ENCODE measurements around the gene PLAGL1. TPM values are rescaled to one million over a fixed set of nuclear protein-coding genes. Genes with fewer than 3 reads are reported as not detected.

The PLAGL1 gene
- total and polyA plus RNA-seq, 2 of the 13 experiments (the other 11 are each of a cell fraction or from before 2014, with no cell fraction given), result 0.60 to 2.3 TPM

- H3K27ac ChIP-seq (ENCODE audit: extremely low read length, insufficient read depth, low read length), result no peak overlapping the region
- H3K9ac ChIP-seq (ENCODE audit: insufficient read depth, low read depth, low read length), result no peak overlapping the region
- H3K4me1 ChIP-seq (ENCODE audit: insufficient read depth, low read length), result peaks cover 14% of the 10 kb centered on the region
- H4K20me1 ChIP-seq (ENCODE audit: insufficient read depth, low read length), result no peaks in the 10 kb centered on the region
- no peak for FAIRE-seq
- no peaks in the 10 kb centered on the region for H3K79me2 ChIP-seq (ENCODE audit: insufficient read depth, low read length)
- ChIA-PET CTCF (ENCODE audit: low intra/inter-chr PET ratio, low total read pairs) (no interaction called here), POLR2A (no interaction called here)
- no peak overlapping the region for H3K4me3 ChIP-seq (replicated peaks in 1 of 3; ENCODE audit: insufficient read depth in 1 of 3, low read depth in 2 of 3, low read length in 3 of 3)
- in situ Hi-C loops (cut with HindIII; ENCODE audit: extremely low pct_ligation_motif_present, low pct_unique_long_range_greater_than_20kb) (no loop called here), intact Hi-C loops (cut with micrococcal nuclease; ENCODE audit: unreplicated experiment) (no loop called here)
- H3K27me3 ChIP-seq (ENCODE audit: control insufficient read depth in 1 of 2, insufficient read depth in 2 of 2, low read length in 2 of 2), result peaks cover 0 to 14% of the 10 kb centered on the region in 2 experiments; a peak in 3 of 5 replicates
- no peak for DNase-seq (ENCODE audit: low spot score)
- H3K9me3 ChIP-seq (ENCODE audit: low read length), result no peaks in the 10 kb centered on the region
- TF ChIP-seq TAF15 (IDR thresholded peaks at IDR 0.05; ENCODE audit: low read depth, low read length, poor library complexity, severe bottlenecking), result no peak
- TF ChIP-seq FUBP1 (CRISPR knock-in tag; IDR thresholded peaks at IDR 0.05; ENCODE audit: borderline replicate concordance), result no peak
- no peak for TF ChIP-seq ZNF124 (CRISPR knock-in tag; IDR thresholded peaks at IDR 0.05)
- TF ChIP-seq SRSF9 (IDR thresholded peaks at IDR 0.05; ENCODE audit: borderline replicate concordance, insufficient read depth, low read depth, low read length, poor library complexity, severe bottlenecking), result no peak
- TF ChIP-seq ZNF230 (CRISPR knock-in tag; IDR thresholded peaks at IDR 0.05), result no peak
- TF ChIP-seq SRY (CRISPR knock-in tag; IDR thresholded peaks at IDR 0.05), result no peak
- TF ChIP-seq SP1 (IDR thresholded peaks at IDR 0.05), result no peak
- TF ChIP-seq SP1 (CRISPR knock-in tag; IDR thresholded peaks at IDR 0.05), result no peak
- no peak for TF ChIP-seq TFDP1 (CRISPR knock-in tag; IDR thresholded peaks at IDR 0.05; ENCODE audit: borderline replicate concordance)
- no peak for TF ChIP-seq PBX2 (CRISPR knock-in tag; IDR thresholded peaks at IDR 0.05)
- TF ChIP-seq ELF3 (CRISPR knock-in tag; IDR thresholded peaks at IDR 0.05), result no peak
- no peak for TF ChIP-seq HHEX (CRISPR knock-in tag; IDR thresholded peaks at IDR 0.05)
- no peak for TF ChIP-seq ATF7-NPFF (CRISPR knock-in tag; IDR thresholded peaks at IDR 0.05; ENCODE audit: low read depth)
- no peak overlapping the region for H3K4me2 ChIP-seq (ENCODE audit: low read depth, low read length)
- 41% methylated on average over 4 of the region's 4 CpGs for WGBS (ENCODE audit: low lambda C conversion rate)
- BruUV-seq (replicated peaks), result no TSS peak
- no peak overlapping the region for H2AFZ ChIP-seq (ENCODE audit: low read length)
- H3K36me3 ChIP-seq (replicated peaks in 1 of 2; ENCODE audit: control insufficient read depth in 1 of 2, insufficient read depth in 2 of 2, low read length in 2 of 2), result no peaks in the 10 kb centered on the region
- no peak for ATAC-seq
Measured at GRCh38 chr6:144035416-144035815, 27.4 kb upstream of the PLAGL1 start.
